H9 (cell line): Measurements from ENCODE around the gene RUNDC3A. TPM values are rescaled to one million over a fixed set of nuclear protein-coding genes. Genes with fewer than 3 reads are reported as not detected.

Experiments used
- DNase-seq: peaks from one replicate; pipeline ENCODE4 v3.0.0-alpha.2; 2017
- H2AFZ ChIP-seq: one replicate; pipeline ENCODE4 v1.6.1; 2013; ENCODE audit warnings: mild to moderate bottlenecking, low read length, control low read depth, moderate library complexity
- H2AK5ac ChIP-seq: 2 replicates; pipeline ENCODE4 v1.6.1; 2013; ENCODE audit warnings: low read length, control low read depth, mixed read lengths; ENCODE audit not compliant: insufficient read length
- H2BK120ac ChIP-seq: one replicate; pipeline ENCODE4 v1.6.1; 2013; ENCODE audit warnings: low read depth, mild to moderate bottlenecking, low read length, control low read depth, inconsistent platforms; ENCODE audit not compliant: poor library complexity, severe bottlenecking
- H2BK12ac ChIP-seq: 2 replicates; pipeline ENCODE4 v1.6.1; 2013; ENCODE audit warnings: low read length, control low read depth, mixed read lengths, low read depth; ENCODE audit not compliant: insufficient read length
- H2BK15ac ChIP-seq: 2 replicates; pipeline ENCODE4 v1.6.1; 2013; ENCODE audit warnings: low read depth, low read length, control low read depth
- H2BK20ac ChIP-seq: one replicate; pipeline ENCODE4 v1.6.1; 2013; ENCODE audit warnings: low read depth, mild to moderate bottlenecking, low read length, control low read depth, inconsistent platforms; ENCODE audit not compliant: poor library complexity, severe bottlenecking
- H2BK5ac ChIP-seq: 2 replicates; pipeline ENCODE4 v1.6.1; 2013; ENCODE audit warnings: low read length, control low read depth, mixed read lengths; ENCODE audit not compliant: insufficient read length
- H3K14ac ChIP-seq: 2 replicates; pipeline ENCODE4 v1.6.1; 2013; ENCODE audit warnings: low read length, control low read depth; ENCODE audit not compliant: insufficient read depth
- H3K18ac ChIP-seq: 2 replicates; pipeline ENCODE4 v1.6.1; 2013; ENCODE audit warnings: low read depth, mild to moderate bottlenecking, mixed read lengths, low read length, control low read depth; ENCODE audit not compliant: insufficient read length
- H3K23ac ChIP-seq: 2 replicates; pipeline ENCODE4 v1.6.1; 2013; ENCODE audit warnings: low read length, control low read depth, mixed read lengths, low read depth; ENCODE audit not compliant: insufficient read length
- H3K23me2 ChIP-seq: 2 replicates; pipeline ENCODE4 v1.6.1; 2013; ENCODE audit warnings: low read depth, mild to moderate bottlenecking, mixed read lengths, low read length, control low read depth; ENCODE audit not compliant: insufficient read length, poor library complexity, severe bottlenecking
- H3K27ac ChIP-seq: 2 replicates; pipeline ENCODE4 v1.5.1; 2013; ENCODE audit warnings: low read length, control low read depth, mixed read lengths, low read depth; ENCODE audit not compliant: insufficient read length
- H3K27me3 ChIP-seq: 2 replicates; pipeline ENCODE4 v1.6.1; 2013; ENCODE audit warnings: low read length, control low read depth, inconsistent platforms; ENCODE audit not compliant: insufficient read depth
- H3K4ac ChIP-seq: 2 replicates; pipeline ENCODE4 v1.6.1; 2013; ENCODE audit warnings: low read depth, mild to moderate bottlenecking, control low read depth, inconsistent platforms, low read length, moderate library complexity
- H3K4me1 ChIP-seq: 2 replicates; pipeline ENCODE4 v1.6.1; 2013; ENCODE audit warnings: low read length, control low read depth, inconsistent platforms; ENCODE audit not compliant: insufficient read depth
- H3K4me2 ChIP-seq: 2 replicates; pipeline ENCODE4 v1.6.1; 2013; ENCODE audit warnings: low read length, control low read depth, mixed read lengths; ENCODE audit not compliant: insufficient read length, insufficient read depth
- H3K56ac ChIP-seq: 2 replicates; pipeline ENCODE4 v1.6.1; 2013; ENCODE audit warnings: low read depth, mild to moderate bottlenecking, mixed read lengths, low read length, control low read depth; ENCODE audit not compliant: insufficient read length
- H3K79me1 ChIP-seq: 2 replicates; pipeline ENCODE4 v1.6.1; 2013; ENCODE audit warnings: low read depth, mild to moderate bottlenecking, moderate library complexity, low read length, control low read depth, inconsistent platforms; ENCODE audit not compliant: insufficient read depth, poor library complexity, severe bottlenecking
- H3K79me2 ChIP-seq: 2 replicates; pipeline ENCODE4 v1.6.1; 2013; ENCODE audit warnings: low read length, control low read depth, inconsistent platforms; ENCODE audit not compliant: insufficient read depth
- H3K9ac ChIP-seq: 2 replicates; pipeline ENCODE4 v1.6.1; 2013; ENCODE audit warnings: low read length, control low read depth, mixed read lengths; ENCODE audit not compliant: insufficient read length; ENCODE audit errors: extremely low read depth
- H3K9me3 ChIP-seq: one replicate; pipeline ENCODE4 v1.6.1; 2013; ENCODE audit warnings: low read depth, low read length, inconsistent platforms; ENCODE audit not compliant: control insufficient read depth
- H3T11ph ChIP-seq: one replicate; pipeline ENCODE4 v1.6.1; 2013; ENCODE audit warnings: mild to moderate bottlenecking, low read length, control low read depth, inconsistent platforms
- H4K20me1 ChIP-seq: one replicate; pipeline ENCODE4 v1.6.1; 2013; ENCODE audit not compliant: control insufficient read depth, insufficient read length, insufficient read depth
- H4K5ac ChIP-seq: 2 replicates; pipeline ENCODE4 v1.6.1; 2013; ENCODE audit warnings: low read depth, mild to moderate bottlenecking, mixed read lengths, low read length, control low read depth; ENCODE audit not compliant: insufficient read length
- H4K8ac ChIP-seq: replicated peaks from 2 replicates; pipeline ENCODE4 v1.6.1; 2013; ENCODE audit warnings: low read length, control low read depth, mixed read lengths, low read depth; ENCODE audit not compliant: insufficient read length
- H4K91ac ChIP-seq: 2 replicates; pipeline ENCODE4 v1.6.1; 2013; ENCODE audit warnings: low read depth, mild to moderate bottlenecking, moderate library complexity, mixed read lengths, low read length, control low read depth; ENCODE audit not compliant: insufficient read length
- H3K27ac Mint-ChIP-seq, 3 experiments: 2 replicates in 2 of 3; 3 replicates in 1 of 3; pipeline ENCODE4 v1.8.0; 2020 to 2021; ENCODE audit warnings: mixed read lengths in 3 of 3, mild to moderate bottlenecking in 1 of 3, moderate library complexity in 1 of 3
- H3K27me3 Mint-ChIP-seq: 2 replicates; pipeline ENCODE4 v1.8.0; 2021; ENCODE audit warnings: low read depth, mild to moderate bottlenecking, moderate library complexity, mixed read lengths
- H3K36me3 Mint-ChIP-seq, 3 experiments: 2 replicates in 2 of 3; 3 replicates in 1 of 3; pipeline ENCODE4 v1.8.0; 2020 to 2021; ENCODE audit warnings: low read depth in 3 of 3, mixed read lengths in 3 of 3; ENCODE audit not compliant: insufficient read depth in 1 of 3
- H3K4me1 Mint-ChIP-seq, 2 experiments: 2 replicates each; pipeline ENCODE4 v1.8.0; 2020; ENCODE audit warnings: mixed read lengths in 2 of 2
- H3K4me3 Mint-ChIP-seq, 2 experiments: 2 replicates in 1 of 2; 3 replicates in 1 of 2; pipeline ENCODE4 v1.8.0; 2020 to 2021; ENCODE audit warnings: mild to moderate bottlenecking in 2 of 2, mixed read lengths in 2 of 2, moderate library complexity in 1 of 2
- H3K9me3 Mint-ChIP-seq, 2 experiments: 2 replicates in 1 of 2; 3 replicates in 1 of 2; pipeline ENCODE4 v1.8.0; 2020; ENCODE audit warnings: mild to moderate bottlenecking in 2 of 2, mixed read lengths in 2 of 2, moderate library complexity in 1 of 2
- whole genome bisulfite sequencing: extraction: QIAGEN DNeasy Blood & Tissue Kit; methylation state at CpG from one replicate; pipeline ENCODE4 v1.1.7; 2013; ENCODE audit warnings: missing lambda C conversion rate, low lambda C conversion rate, mixed read lengths; ENCODE audit not compliant: insufficient read length; ENCODE audit errors: extremely low coverage; 5-methylcytosine and 5-hydroxymethylcytosine counted together
- total RNA-seq: library from RNA; stranded (reverse); gene quantifications from 2 replicates; pipeline ENCODE4 v1.2.1, GENCODE V29; 2021
- TF ChIP-seq, protein P1 (sequence below): fragments of 200-600 bp; sonication (generic); conservative IDR thresholded peaks from 3 replicates; pipeline ENCODE4 v1.8.0; 2021; ENCODE audit warnings: antibody characterized with exemption, mild to moderate bottlenecking

The RUNDC3A gene
- total RNA-seq, 1 experiment from 2014 or later = 3.8 TPM

DNA sequence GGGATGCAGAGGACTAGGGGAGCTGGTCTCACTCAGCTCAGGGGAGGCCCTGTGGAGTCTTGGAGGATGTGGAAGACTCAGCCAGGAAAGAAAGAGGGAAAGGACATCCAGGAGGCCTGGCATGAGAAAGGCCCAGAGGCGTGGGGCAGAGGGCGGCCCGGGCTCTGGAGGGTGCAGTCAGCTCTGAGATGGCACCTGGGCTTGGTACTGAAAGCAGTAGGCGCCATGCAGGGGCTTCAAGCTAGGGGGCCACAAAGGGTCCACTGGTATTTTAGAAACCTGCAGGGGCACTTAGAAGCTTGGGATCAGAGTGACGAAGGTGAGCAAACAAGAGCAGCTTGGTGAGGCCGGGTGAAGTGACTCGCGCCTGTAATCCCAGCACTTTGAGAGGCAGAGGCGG, 49.7 kb downstream of the RUNDC3A start:
- H3K4me2 ChIP-seq = no peak overlapping the region
- WGBS = no CpG with 5 or more reads among the region's 9 CpGs
- peaks cover 0 to 15% (median 9%) of the 10 kb centered on the region in 3 experiments; a peak in 5 of 7 replicates for H3K36me3 Mint-ChIP-seq
- H2AK5ac ChIP-seq = no peak overlapping the region
- no peak overlapping the region for H2BK20ac ChIP-seq
- peaks cover 13% of the 10 kb centered on the region for H3K23me2 ChIP-seq
- H3K23ac ChIP-seq = no peak overlapping the region
- H3K9me3 ChIP-seq = no peaks in the 10 kb centered on the region
- no peaks in the 10 kb centered on the region for H3K9me3 Mint-ChIP-seq
- H3K79me1 ChIP-seq = no peaks in the 10 kb centered on the region
- H4K20me1 ChIP-seq = no peaks in the 10 kb centered on the region
- H4K8ac ChIP-seq = no peak overlapping the region
- H3K4me3 Mint-ChIP-seq = 0 out of 5 replicates have a peak overlapping the region, but pooled peaks of 1 of the 2 experiments have one; percentile 31
- no peak overlapping the region for H4K5ac ChIP-seq
- peak overlapping the region in 1 of 3 experiments; percentile 23; a peak in 2 of 7 replicates for H3K27ac Mint-ChIP-seq
- peaks cover 1% of the 10 kb centered on the region; the same call in 1 of the 2 replicates for H3K27me3 Mint-ChIP-seq
- no peak overlapping the region for H2BK15ac ChIP-seq
- H3T11ph ChIP-seq = no peak overlapping the region
- no peak overlapping the region for H4K91ac ChIP-seq
- no peak overlapping the region for H3K4ac ChIP-seq
- H3K9ac ChIP-seq = no peak overlapping the region
- no peak for DNase-seq
- TF ChIP-seq, protein P1, sequence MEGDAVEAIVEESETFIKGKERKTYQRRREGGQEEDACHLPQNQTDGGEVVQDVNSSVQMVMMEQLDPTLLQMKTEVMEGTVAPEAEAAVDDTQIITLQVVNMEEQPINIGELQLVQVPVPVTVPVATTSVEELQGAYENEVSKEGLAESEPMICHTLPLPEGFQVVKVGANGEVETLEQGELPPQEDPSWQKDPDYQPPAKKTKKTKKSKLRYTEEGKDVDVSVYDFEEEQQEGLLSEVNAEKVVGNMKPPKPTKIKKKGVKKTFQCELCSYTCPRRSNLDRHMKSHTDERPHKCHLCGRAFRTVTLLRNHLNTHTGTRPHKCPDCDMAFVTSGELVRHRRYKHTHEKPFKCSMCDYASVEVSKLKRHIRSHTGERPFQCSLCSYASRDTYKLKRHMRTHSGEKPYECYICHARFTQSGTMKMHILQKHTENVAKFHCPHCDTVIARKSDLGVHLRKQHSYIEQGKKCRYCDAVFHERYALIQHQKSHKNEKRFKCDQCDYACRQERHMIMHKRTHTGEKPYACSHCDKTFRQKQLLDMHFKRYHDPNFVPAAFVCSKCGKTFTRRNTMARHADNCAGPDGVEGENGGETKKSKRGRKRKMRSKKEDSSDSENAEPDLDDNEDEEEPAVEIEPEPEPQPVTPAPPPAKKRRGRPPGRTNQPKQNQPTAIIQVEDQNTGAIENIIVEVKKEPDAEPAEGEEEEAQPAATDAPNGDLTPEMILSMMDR = no peak
- H2BK12ac ChIP-seq = no peak overlapping the region
- H3K27ac ChIP-seq = no peak overlapping the region
- no peaks in the 10 kb centered on the region for H3K27me3 ChIP-seq
- peaks cover 12% of the 10 kb centered on the region for H3K4me1 ChIP-seq
- H3K79me2 ChIP-seq = no peaks in the 10 kb centered on the region
- no peak overlapping the region for H3K56ac ChIP-seq
- H3K18ac ChIP-seq = no peak overlapping the region
- H2AFZ ChIP-seq = no peak overlapping the region
- H3K14ac ChIP-seq = no peak overlapping the region
- H3K4me1 Mint-ChIP-seq = peaks cover 22 to 37% of the 10 kb centered on the region in 2 experiments
- H2BK5ac ChIP-seq = no peak overlapping the region
- no peak overlapping the region for H2BK120ac ChIP-seq
